ENCODE measurements around the gene GRP. TPM values are rescaled to one million over a fixed set of nuclear protein-coding genes. Genes with fewer than 3 reads are reported as not detected.

The GRP gene
- polyA plus RNA-seq (2013, experiment 1 of 2): 8.6 TPM
- polyA plus RNA-seq (2013, experiment 2 of 2): 7.3 TPM

DNA sequence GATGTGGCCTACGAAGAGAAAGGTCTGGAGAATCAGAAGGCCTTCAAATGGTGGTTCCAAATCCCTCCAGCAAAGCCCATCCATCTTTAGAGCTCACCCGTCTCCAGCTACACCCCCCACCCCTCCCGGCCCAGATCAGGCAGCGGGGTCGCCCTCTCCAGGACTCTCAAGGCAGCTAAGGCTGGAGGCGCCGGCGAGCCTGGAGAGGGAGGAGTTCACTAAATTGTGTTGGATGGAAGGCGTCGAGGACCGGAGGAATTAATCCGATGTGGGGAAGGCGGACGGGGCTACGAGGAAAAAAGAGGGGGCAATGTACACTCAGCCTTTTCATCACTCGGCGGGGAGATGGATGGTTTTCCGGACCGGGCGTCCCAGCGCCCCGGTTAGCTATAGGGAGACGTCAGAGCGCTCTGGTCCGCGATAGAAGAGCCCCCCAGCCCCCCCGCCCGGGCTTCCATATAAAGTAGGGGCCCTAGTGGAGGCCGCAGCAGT, at the start of gene GRP:
Gene GRP (plus strand): TSS at position 487 of the 492 bp plus-strand sequence. CDS start 108 bp downstream, outside the sequence.
- Histone ChIP-seq H3K18ac (ENCODE audit: low read length) (peak within 1 kb of the TSS; percentile 4), H3K27ac (ENCODE audit: low read depth, low read length) (no peak within 1 kb of the TSS), H2AK5ac (ENCODE audit: low read length) (no peak within 1 kb of the TSS), H3K36me3 (ENCODE audit: control insufficient read depth, insufficient read depth, low read length) (no peaks in the 10 kb centered on the region), H3K23ac (ENCODE audit: low read length) (peak within 1 kb of the TSS; percentile 10), H3K56ac (ENCODE audit: low read length) (peak within 1 kb of the TSS; percentile 87), H3K79me2 (ENCODE audit: control insufficient read depth, insufficient read depth, low read length) (no peaks in the 10 kb centered on the region), H2BK120ac (ENCODE audit: low read depth, low read length) (no peak within 1 kb of the TSS), H2BK5ac (ENCODE audit: low read length) (no peak within 1 kb of the TSS), H3K4me2 (ENCODE audit: low read length) (peak within 1 kb of the TSS; percentile 89), H3K4me3 (ENCODE audit: low read length) (peak within 1 kb of the TSS; percentile 62), H2BK15ac (replicated peaks; ENCODE audit: low read depth) (no peak within 1 kb of the TSS), H3K4ac (ENCODE audit: low read depth, low read length) (no peak within 1 kb of the TSS), H3K4me1 (ENCODE audit: control insufficient read depth, low read depth, low read length) (no peaks in the 10 kb centered on the region), H3K27me3 (ENCODE audit: insufficient read depth, low read length, poor library complexity) (peaks cover 33% of the 10 kb centered on the region), H3K9ac (ENCODE audit: low read length) (peak within 1 kb of the TSS; percentile 76), H3K79me1 (ENCODE audit: low read length) (no peaks in the 10 kb centered on the region), H4K5ac (ENCODE audit: low read length) (no peak within 1 kb of the TSS), H4K8ac (ENCODE audit: low read depth, low read length) (no peak within 1 kb of the TSS)
- peak; percentile 72 for DNase-seq
- no CpG with 5 or more reads among the region's 29 CpGs for WGBS (ENCODE audit: extremely low coverage, insufficient coverage, low lambda C conversion rate)

DNA sequence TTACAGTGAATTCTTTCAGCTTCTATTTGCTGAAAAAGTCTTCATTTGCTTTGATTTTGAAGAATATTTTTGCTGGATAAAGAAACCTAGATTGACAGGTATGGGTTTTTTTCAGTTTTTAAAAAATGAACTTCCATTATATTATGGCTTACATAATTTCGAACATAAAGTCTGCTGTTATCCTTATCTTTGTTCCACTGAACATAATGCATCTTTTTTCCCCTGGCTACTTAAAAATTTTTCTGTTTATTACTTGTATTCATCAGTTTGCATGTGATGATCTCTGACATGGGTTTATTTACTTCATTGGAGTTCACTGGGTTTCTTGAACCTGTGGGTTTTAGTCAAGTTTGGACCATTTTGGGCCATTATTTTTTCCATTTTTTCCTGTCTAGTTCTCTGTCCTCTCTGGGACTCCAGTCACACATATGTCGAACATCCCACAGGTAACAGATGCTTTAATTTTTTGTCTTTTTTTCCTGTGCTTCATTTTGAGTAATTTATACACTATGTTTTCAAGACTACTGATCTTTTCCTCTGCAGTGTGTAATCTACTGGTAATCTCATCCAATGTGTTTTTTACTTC, 47.2 kb upstream of the GRP start:
- H3K18ac ChIP-seq (ENCODE audit: low read length): no peak overlapping the region
- no peak overlapping the region for H3K9ac ChIP-seq (ENCODE audit: low read length)
- no peak overlapping the region for H4K5ac ChIP-seq (ENCODE audit: low read length)
- no peak overlapping the region for H3K27ac ChIP-seq (ENCODE audit: low read depth, low read length)
- H3K4me2 ChIP-seq (ENCODE audit: low read length): no peak overlapping the region
- H3K79me1 ChIP-seq (ENCODE audit: low read length): no peaks in the 10 kb centered on the region
- H3K56ac ChIP-seq (ENCODE audit: low read length): no peak overlapping the region
- H2BK120ac ChIP-seq (ENCODE audit: low read depth, low read length): no peak overlapping the region
- no peak for DNase-seq
- no peaks in the 10 kb centered on the region for H3K79me2 ChIP-seq (ENCODE audit: control insufficient read depth, insufficient read depth, low read length)
- no peak overlapping the region for H3K4me3 ChIP-seq (ENCODE audit: low read length)
- H2BK5ac ChIP-seq (ENCODE audit: low read length): no peak overlapping the region
- no peaks in the 10 kb centered on the region for H3K36me3 ChIP-seq (ENCODE audit: control insufficient read depth, insufficient read depth, low read length)
- WGBS (ENCODE audit: extremely low coverage, insufficient coverage, low lambda C conversion rate): no CpG with 5 or more reads among the region's 2 CpGs
- no peak overlapping the region for H2BK15ac ChIP-seq (replicated peaks; ENCODE audit: low read depth)
- no peak overlapping the region for H3K23ac ChIP-seq (ENCODE audit: low read length)
- H3K4ac ChIP-seq (ENCODE audit: low read depth, low read length): no peak overlapping the region
- no peaks in the 10 kb centered on the region for H3K4me1 ChIP-seq (ENCODE audit: control insufficient read depth, low read depth, low read length)
- H3K27me3 ChIP-seq (ENCODE audit: insufficient read depth, low read length, poor library complexity): no peaks in the 10 kb centered on the region
- H2AK5ac ChIP-seq (ENCODE audit: low read length): no peak overlapping the region
- no peak overlapping the region for H4K8ac ChIP-seq (ENCODE audit: low read depth, low read length)

DNA sequence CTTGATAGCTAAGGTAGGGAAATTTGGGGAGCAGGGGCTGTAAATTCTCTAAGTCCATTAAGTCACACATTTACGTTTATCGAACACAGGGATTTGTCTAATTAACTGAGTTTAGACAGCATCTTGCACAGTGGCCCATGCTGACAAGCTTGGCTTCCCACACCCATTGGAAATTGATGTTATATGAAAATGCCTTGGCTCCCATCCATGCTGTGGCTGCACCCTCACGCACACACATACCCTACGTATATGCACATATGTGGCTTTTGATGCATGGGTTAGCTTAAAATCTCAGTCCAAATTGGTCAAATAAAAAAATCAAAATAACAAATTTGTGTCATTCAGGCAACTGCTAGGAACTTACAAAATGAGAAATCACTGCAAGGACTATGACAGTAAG, 42.5 kb upstream of the GRP start:
- DNase-seq: no peak
- Histone ChIP-seq H3K4ac (ENCODE audit: low read depth, low read length) (no peak overlapping the region), H3K79me1 (ENCODE audit: low read length) (no peaks in the 10 kb centered on the region), H2BK15ac (replicated peaks; ENCODE audit: low read depth) (no peak overlapping the region), H2BK5ac (ENCODE audit: low read length) (no peak overlapping the region), H3K4me1 (ENCODE audit: control insufficient read depth, low read depth, low read length) (no peaks in the 10 kb centered on the region), H3K4me3 (ENCODE audit: low read length) (no peak overlapping the region), H4K8ac (ENCODE audit: low read depth, low read length) (no peak overlapping the region), H3K9ac (ENCODE audit: low read length) (no peak overlapping the region), H3K23ac (ENCODE audit: low read length) (no peak overlapping the region), H3K27ac (ENCODE audit: low read depth, low read length) (no peak overlapping the region), H3K56ac (ENCODE audit: low read length) (no peak overlapping the region), H3K79me2 (ENCODE audit: control insufficient read depth, insufficient read depth, low read length) (no peaks in the 10 kb centered on the region), H3K4me2 (ENCODE audit: low read length) (no peak overlapping the region), H3K36me3 (ENCODE audit: control insufficient read depth, insufficient read depth, low read length) (no peaks in the 10 kb centered on the region), H3K27me3 (ENCODE audit: insufficient read depth, low read length, poor library complexity) (no peaks in the 10 kb centered on the region), H3K18ac (ENCODE audit: low read length) (no peak overlapping the region), H2AK5ac (ENCODE audit: low read length) (no peak overlapping the region), H4K5ac (ENCODE audit: low read length) (no peak overlapping the region), H2BK120ac (ENCODE audit: low read depth, low read length) (no peak overlapping the region)
- WGBS (ENCODE audit: extremely low coverage, insufficient coverage, low lambda C conversion rate): no CpG with 5 or more reads among the region's 4 CpGs

DNA sequence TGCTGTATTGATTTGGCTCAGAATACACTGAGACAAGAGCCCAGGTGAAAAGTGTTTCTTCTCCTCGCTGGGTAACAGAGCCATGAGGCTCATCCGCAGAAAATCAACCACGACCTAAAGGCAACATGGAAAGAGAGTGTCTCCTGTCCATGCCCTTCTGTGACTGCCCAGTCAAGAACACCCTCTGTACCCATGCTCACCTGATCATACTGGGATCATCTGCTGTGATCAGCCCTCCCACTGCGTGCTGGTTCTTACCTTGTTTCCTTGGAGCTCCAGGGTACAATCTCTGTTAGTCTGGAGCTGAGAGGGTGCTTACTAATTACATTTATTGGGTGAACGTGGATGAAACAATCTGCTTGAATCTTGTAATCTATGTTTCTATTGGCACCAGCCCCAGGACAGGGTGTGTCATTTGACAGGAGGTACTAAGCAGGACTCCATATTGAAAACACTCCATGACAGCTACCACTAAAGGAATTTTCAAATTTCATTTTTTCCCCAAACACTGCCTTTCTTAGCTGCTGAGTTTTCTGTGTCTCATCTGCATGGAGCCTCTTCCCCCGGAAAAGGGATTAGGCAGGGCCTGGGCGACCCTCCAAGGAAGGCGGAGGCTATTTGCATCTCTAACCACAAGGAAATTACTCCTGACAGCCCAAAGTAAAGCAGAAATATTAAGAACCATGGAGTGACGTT, 39.7 kb upstream of the GRP start:
- H3K27ac ChIP-seq (ENCODE audit: low read depth, low read length): no peak overlapping the region
- no peak overlapping the region for H3K4me3 ChIP-seq (ENCODE audit: low read length)
- no peak overlapping the region for H3K56ac ChIP-seq (ENCODE audit: low read length)
- H2BK15ac ChIP-seq (replicated peaks; ENCODE audit: low read depth): no peak overlapping the region
- no peak for DNase-seq
- no peak overlapping the region for H3K9ac ChIP-seq (ENCODE audit: low read length)
- WGBS (ENCODE audit: extremely low coverage, insufficient coverage, low lambda C conversion rate): no CpG with 5 or more reads among the region's 9 CpGs
- H3K79me1 ChIP-seq (ENCODE audit: low read length): no peaks in the 10 kb centered on the region
- H3K79me2 ChIP-seq (ENCODE audit: control insufficient read depth, insufficient read depth, low read length): no peaks in the 10 kb centered on the region
- no peak overlapping the region for H3K18ac ChIP-seq (ENCODE audit: low read length)
- H3K27me3 ChIP-seq (ENCODE audit: insufficient read depth, low read length, poor library complexity): no peaks in the 10 kb centered on the region
- H2BK5ac ChIP-seq (ENCODE audit: low read length): no peak overlapping the region
- no peaks in the 10 kb centered on the region for H3K36me3 ChIP-seq (ENCODE audit: control insufficient read depth, insufficient read depth, low read length)
- H2BK120ac ChIP-seq (ENCODE audit: low read depth, low read length): no peak overlapping the region
- H4K8ac ChIP-seq (ENCODE audit: low read depth, low read length): no peak overlapping the region
- no peaks in the 10 kb centered on the region for H3K4me1 ChIP-seq (ENCODE audit: control insufficient read depth, low read depth, low read length)
- no peak overlapping the region for H2AK5ac ChIP-seq (ENCODE audit: low read length)
- no peak overlapping the region for H4K5ac ChIP-seq (ENCODE audit: low read length)
- H3K23ac ChIP-seq (ENCODE audit: low read length): no peak overlapping the region
- H3K4ac ChIP-seq (ENCODE audit: low read depth, low read length): no peak overlapping the region
- H3K4me2 ChIP-seq (ENCODE audit: low read length): no peak overlapping the region

DNA sequence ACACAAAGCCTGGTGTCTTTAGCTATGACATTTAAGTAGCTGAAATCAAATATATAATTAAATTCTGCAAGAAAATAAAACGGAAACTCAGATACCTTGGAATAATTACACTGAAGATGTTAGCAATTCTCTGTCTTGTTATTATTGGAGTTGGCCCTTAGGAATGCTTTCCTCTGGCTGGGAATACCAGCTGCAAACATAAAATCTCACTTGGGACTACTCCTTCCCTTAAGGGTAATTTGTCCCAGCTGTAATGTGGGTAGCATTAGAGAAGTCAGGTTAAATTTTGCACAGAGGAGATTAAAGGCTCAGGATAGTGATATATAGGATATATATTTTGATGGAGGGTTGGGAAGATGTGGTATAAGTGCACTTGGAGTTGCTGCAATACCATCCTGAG, 37.3 kb upstream of the GRP start:
- no peak overlapping the region for H3K4ac ChIP-seq (ENCODE audit: low read depth, low read length)
- H2AK5ac ChIP-seq (ENCODE audit: low read length): no peak overlapping the region
- H3K27ac ChIP-seq (ENCODE audit: low read depth, low read length): no peak overlapping the region
- H2BK120ac ChIP-seq (ENCODE audit: low read depth, low read length): no peak overlapping the region
- no peak overlapping the region for H2BK15ac ChIP-seq (replicated peaks; ENCODE audit: low read depth)
- H3K9ac ChIP-seq (ENCODE audit: low read length): no peak overlapping the region
- no peak overlapping the region for H3K4me2 ChIP-seq (ENCODE audit: low read length)
- H4K8ac ChIP-seq (ENCODE audit: low read depth, low read length): no peak overlapping the region
- H4K5ac ChIP-seq (ENCODE audit: low read length): no peak overlapping the region
- H2BK5ac ChIP-seq (ENCODE audit: low read length): no peak overlapping the region
- H3K4me3 ChIP-seq (ENCODE audit: low read length): no peak overlapping the region
- H3K79me1 ChIP-seq (ENCODE audit: low read length): no peaks in the 10 kb centered on the region
- no peak for DNase-seq
- no peaks in the 10 kb centered on the region for H3K27me3 ChIP-seq (ENCODE audit: insufficient read depth, low read length, poor library complexity)
- no peak overlapping the region for H3K56ac ChIP-seq (ENCODE audit: low read length)
- no peaks in the 10 kb centered on the region for H3K4me1 ChIP-seq (ENCODE audit: control insufficient read depth, low read depth, low read length)
- H3K23ac ChIP-seq (ENCODE audit: low read length): no peak overlapping the region
- no peaks in the 10 kb centered on the region for H3K36me3 ChIP-seq (ENCODE audit: control insufficient read depth, insufficient read depth, low read length)
- WGBS (ENCODE audit: extremely low coverage, insufficient coverage, low lambda C conversion rate): no CpG with 5 or more reads among the region's 1 CpG
- H3K18ac ChIP-seq (ENCODE audit: low read length): no peak overlapping the region
- H3K79me2 ChIP-seq (ENCODE audit: control insufficient read depth, insufficient read depth, low read length): no peaks in the 10 kb centered on the region

Data from mesendoderm (in vitro differentiated cells).